Vagina (tissue), 2 donors: ENCODE results near the gene CYFIP1.

ENCODE experiments used
- POLR2A ChIP-seq, 2 donors: fragments of 450-650 bp; IDR thresholded peaks; one replicate each; pipeline ENCODE4 v1.6.1; 2017; ENCODE audit warnings: antibody characterized with exemption in 2 of 2, mild to moderate bottlenecking in 2 of 2, moderate library complexity in 2 of 2
- POLR2AphosphoS5 ChIP-seq, 2 donors: sonication (generic); formaldehyde crosslinking; IDR thresholded peaks; one replicate each; pipeline ENCODE4 v1.9.0; 2017; ENCODE audit warnings: antibody characterized with exemption in 2 of 2, mild to moderate bottlenecking in 2 of 2, low read depth in 1 of 2; ENCODE audit not compliant: insufficient read depth in 1 of 2
- TF ChIP-seq, protein P1 (sequence below), 3 experiments: fragments of 450-650 bp in 2 of 3; fragments of 200-600 bp in 1 of 3; sonication (generic) in 1 of 3; IDR thresholded peaks; one replicate each; pipeline ENCODE4 v1.5.1; 2017 to 2019; ENCODE audit warnings: antibody characterized with exemption in 3 of 3, mild to moderate bottlenecking in 2 of 3, moderate library complexity in 2 of 3

DNA sequence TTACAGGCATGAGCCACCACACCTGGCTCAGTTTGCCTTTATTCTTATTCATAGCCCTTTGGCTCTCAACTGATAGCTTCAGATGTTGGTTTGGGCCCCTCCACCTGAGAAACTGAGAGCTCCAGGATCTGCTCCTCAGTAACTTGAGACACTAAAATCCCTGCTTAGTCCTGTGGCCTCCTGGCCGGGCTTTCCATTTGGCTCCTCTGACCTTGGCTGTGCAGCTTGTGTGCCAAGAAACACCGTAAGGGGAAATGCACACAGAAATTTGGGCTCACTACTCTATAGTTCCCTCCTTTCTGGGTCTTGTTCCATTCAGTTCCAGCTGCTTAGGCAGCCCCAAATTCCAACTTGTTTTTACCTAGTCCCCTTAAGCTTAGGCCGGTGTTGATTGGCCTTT is 116.8 kb downstream of the CYFIP1 start:
- TF ChIP-seq, protein P1, sequence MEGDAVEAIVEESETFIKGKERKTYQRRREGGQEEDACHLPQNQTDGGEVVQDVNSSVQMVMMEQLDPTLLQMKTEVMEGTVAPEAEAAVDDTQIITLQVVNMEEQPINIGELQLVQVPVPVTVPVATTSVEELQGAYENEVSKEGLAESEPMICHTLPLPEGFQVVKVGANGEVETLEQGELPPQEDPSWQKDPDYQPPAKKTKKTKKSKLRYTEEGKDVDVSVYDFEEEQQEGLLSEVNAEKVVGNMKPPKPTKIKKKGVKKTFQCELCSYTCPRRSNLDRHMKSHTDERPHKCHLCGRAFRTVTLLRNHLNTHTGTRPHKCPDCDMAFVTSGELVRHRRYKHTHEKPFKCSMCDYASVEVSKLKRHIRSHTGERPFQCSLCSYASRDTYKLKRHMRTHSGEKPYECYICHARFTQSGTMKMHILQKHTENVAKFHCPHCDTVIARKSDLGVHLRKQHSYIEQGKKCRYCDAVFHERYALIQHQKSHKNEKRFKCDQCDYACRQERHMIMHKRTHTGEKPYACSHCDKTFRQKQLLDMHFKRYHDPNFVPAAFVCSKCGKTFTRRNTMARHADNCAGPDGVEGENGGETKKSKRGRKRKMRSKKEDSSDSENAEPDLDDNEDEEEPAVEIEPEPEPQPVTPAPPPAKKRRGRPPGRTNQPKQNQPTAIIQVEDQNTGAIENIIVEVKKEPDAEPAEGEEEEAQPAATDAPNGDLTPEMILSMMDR (IDR thresholded peaks at IDR 0.05) = no peak
- TF ChIP-seq POLR2A (IDR thresholded peaks at IDR 0.05) (no peak), POLR2AphosphoS5 (IDR thresholded peaks at IDR 0.05; ENCODE audit: insufficient read depth in 1 of 2, low read depth in 1 of 2) (no peak)
